ENCODE data around the gene XPNPEP2. TPM values are rescaled to one million over a fixed set of nuclear protein-coding genes. Genes with fewer than 3 reads are reported as not detected.

Gene XPNPEP2
- total RNA-seq: 10 to 100 TPM; 11.9 to 22.6 TPM
- long read RNA-seq, partial matches to known transcripts: 4 of 10 reads
- long read RNA-seq, other reads (novel, unspliced or antisense): 4 of 10 reads

GRCh38 chrX:129738466-129739308, at the start of gene XPNPEP2:
Gene XPNPEP2 (plus strand): TSS chrX:129738979. CDS start chrX:129739214, 235 bp downstream.
- ATAC-seq: peak; percentile 70
- peak; percentile 37 to 41 for DNase-seq
- intact Hi-C loops (cut with DNase I, micrococcal nuclease): no loop called here

DNA sequence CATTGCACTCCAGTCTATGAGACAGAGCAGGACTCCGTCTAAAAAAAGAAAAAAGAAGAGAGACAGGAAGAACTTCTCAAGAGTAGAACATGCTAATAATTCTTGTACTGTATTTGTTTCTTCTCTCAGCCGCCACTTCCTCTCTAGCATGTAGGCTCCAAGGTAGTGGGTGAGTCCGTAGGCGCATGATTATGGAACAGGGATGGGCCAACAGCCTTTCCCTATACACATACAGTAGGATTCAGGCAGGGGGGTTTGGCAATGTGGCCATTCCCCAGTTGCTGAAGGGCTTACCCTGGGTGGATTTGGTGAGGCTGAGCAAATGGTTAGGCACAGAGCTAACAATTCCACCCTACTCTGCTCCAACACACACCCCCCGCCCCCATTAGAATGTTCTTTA, 49.0 kb upstream of the XPNPEP2 start:
- intact Hi-C loops (cut with DNase I, micrococcal nuclease): no loop called here
- no peak for ATAC-seq
- no peak for DNase-seq

DNA sequence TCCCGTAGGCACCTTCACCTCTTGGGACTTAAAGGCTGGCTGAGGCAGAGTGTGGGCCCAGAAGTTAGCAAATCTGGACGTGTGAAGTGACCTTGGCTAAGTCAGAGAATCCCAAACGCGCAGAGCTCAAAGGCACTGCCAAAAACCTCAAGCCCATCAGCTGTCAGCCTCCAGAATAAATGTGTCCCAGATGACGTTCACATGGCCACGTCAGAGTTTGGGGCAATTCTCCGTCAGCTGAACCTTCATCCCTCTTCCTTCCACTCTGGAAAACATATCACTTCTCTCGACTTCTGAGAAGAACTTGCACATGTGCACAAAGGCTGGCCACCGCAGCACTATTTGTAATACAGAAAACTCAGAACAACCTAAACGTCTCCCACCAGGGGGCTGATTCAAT, 48.3 kb upstream of the XPNPEP2 start:
- ATAC-seq (no peak), DNase-seq (no peak)
- intact Hi-C loops (cut with DNase I, micrococcal nuclease): no loop called here

- intact Hi-C loops (cut with DNase I, micrococcal nuclease): no loop called here
- no peak for DNase-seq
- no peak for ATAC-seq
These were observed 45.4 kb upstream of the XPNPEP2 start for GRCh38 chrX:129693354-129693753.

DNA sequence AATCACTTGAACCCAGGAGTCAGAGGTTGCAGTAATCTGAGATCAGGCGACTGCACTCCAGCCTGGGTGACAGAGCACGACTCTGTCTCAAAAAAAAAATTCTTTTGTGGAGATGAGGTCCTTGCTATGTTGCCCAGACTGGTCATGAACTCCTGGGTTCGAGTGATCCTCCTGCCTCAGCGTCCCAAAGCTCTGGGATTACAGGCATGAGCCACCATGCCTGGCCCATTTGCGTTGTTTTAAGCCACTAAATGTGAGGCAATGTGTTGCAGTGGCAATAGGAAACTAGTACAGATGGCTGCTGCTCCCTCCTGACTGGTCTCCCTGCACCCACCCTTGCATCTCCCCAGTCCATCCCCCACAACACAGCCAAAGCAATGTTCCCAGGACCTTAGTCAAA, 44.0 kb upstream of the XPNPEP2 start:
- no peak for DNase-seq
- intact Hi-C loops (cut with DNase I, micrococcal nuclease): no loop called here
- ATAC-seq: no peak

DNA sequence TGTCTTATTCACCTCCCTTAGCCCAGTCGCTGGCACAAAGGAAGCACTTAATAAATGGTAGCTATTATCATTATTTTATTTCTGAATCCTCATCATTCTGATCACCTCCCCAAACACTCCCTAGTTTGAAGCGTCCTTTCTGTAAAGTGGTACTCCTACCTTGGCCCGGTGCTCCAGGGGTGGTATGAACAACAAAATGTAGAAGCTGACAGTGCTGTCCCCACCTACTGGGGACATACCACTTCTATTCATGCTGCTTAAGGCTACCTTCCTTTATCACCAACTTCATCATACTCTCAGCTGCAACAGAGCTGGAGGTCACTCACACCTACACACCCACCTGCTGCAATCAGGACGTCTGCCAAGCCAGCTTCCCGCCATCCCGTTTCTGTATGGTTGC, 43.2 kb upstream of the XPNPEP2 start:
- DNase-seq (no peak), ATAC-seq (no peak)
- intact Hi-C loops (cut with DNase I, micrococcal nuclease): no loop called here

DNA sequence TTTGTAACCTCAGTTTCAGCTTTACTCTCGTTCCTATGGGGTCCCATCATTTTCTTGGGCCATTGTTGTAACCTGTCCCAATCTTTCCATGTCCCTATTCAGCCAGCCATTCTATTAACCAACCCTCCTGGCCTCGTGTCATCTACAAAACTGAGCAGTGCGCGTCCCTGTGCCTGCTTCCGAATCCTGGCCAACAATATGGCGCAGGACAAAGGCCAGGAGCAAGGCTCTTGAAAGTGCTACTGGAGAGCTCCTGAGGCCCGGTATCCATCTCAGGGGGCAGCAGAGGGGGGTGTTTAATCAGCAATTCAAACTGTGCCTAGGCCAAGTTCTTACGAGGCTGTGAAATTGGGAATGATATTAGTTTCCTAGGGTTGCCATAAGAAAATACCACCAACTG, 42.8 kb upstream of the XPNPEP2 start:
- ATAC-seq (no peak), DNase-seq (no peak)
- intact Hi-C loops (cut with DNase I, micrococcal nuclease): no loop called here

GRCh38 chrX:129696463-129697155, 42.2 kb upstream of the XPNPEP2 start:
- intact Hi-C loops (cut with DNase I, micrococcal nuclease): no loop called here
- DNase-seq (no peak), ATAC-seq (no peak)

- ATAC-seq (no peak), DNase-seq (no peak)
- intact Hi-C loops (cut with DNase I, micrococcal nuclease): no loop called here
These were observed 41.5 kb upstream of the XPNPEP2 start for GRCh38 chrX:129697204-129697829.

GRCh38 chrX:129698150-129698549, 40.6 kb upstream of the XPNPEP2 start:
- no peak for DNase-seq
- ATAC-seq: no peak
- intact Hi-C loops (cut with DNase I, micrococcal nuclease): no loop called here

DNA sequence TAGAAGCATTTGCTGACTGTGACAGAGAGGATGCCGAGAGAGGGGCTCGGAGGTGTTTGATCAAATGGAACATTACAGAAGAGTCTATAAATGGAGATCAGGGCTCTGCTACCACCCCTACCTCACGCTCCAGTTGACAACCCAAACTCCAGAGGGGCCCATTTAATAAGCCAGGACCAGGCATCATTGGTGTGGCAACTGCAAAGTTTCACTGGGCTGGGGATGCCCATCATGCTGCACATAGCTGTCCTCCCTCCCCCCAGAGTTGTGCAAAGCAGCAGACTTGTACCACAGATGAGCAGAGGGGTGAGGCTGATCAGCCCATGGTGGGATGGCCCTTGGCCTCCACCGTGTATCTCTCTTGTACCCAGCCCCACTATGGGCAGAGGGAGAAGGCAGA, 38.2 kb upstream of the XPNPEP2 start:
- ATAC-seq: no peak
- DNase-seq: no peak
- intact Hi-C loops (cut with DNase I, micrococcal nuclease): no loop called here

DNA sequence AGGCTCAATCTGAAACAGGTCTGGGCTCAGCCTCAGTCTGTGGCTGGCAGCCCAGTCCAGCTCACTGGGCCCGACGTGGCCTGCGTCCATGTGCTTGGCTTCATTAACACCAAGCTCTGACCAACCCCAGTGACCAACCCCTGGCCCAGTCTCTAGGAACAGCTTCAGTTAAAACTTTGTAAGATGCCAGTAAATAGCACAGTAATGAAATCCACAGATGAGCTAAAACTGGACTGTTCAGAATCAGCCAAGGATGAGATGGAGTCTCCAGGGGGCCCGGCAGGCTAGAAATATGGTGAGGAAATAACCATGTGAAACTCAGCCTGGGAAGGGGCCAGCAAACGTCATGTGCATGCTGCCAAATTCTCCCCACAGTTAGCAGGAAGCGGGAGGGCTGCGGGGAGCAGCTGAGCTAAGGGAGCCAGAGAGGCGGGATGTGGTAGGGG, 37.1 kb upstream of the XPNPEP2 start:
- ATAC-seq: no peak
- DNase-seq: peak; percentile 14 to 32
- intact Hi-C loops (cut with DNase I, micrococcal nuclease): no loop called here

GRCh38 chrX:129704491-129704890, 34.3 kb upstream of the XPNPEP2 start:
- DNase-seq (no peak), ATAC-seq (no peak)
- intact Hi-C loops (cut with DNase I, micrococcal nuclease): no loop called here

- ATAC-seq: no peak
- intact Hi-C loops (cut with DNase I, micrococcal nuclease): no loop called here
- DNase-seq: no peak
These were observed 33.3 kb upstream of the XPNPEP2 start for GRCh38 chrX:129705377-129705925.

DNA sequence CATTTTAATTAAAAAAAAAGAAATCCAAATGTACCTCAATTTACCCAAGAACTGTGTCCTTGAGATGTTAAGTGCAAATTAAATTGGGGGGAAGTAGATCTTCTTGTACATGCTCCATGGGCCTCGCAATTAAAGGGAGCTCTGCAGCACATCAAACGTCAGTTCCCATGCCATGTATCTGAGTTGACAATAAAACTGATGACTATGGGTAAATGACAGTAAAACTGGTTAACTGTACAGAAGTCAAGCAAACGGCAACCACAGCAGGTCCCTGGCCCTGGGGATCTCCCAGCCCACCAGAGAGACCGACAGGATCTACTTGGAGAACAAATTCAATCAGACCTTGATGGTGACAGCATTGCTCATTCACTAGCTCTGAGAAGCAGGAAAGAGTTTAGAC, 32.8 kb upstream of the XPNPEP2 start:
- intact Hi-C loops (cut with DNase I, micrococcal nuclease): no loop called here
- DNase-seq: no peak
- no peak for ATAC-seq

GRCh38 chrX:129706400-129707072, 32.2 kb upstream of the XPNPEP2 start:
- intact Hi-C loops (cut with DNase I, micrococcal nuclease): no loop called here
- ATAC-seq (no peak), DNase-seq (no peak)

GRCh38 chrX:129714581-129714980, 24.2 kb upstream of the XPNPEP2 start:
- DNase-seq (no peak), ATAC-seq (no peak)
- intact Hi-C loops (cut with DNase I, micrococcal nuclease): no loop called here

- peak; percentile 23 for ATAC-seq
- intact Hi-C loops (cut with DNase I, micrococcal nuclease): no loop called here
- DNase-seq: no peak
These were observed 22.3 kb upstream of the XPNPEP2 start for GRCh38 chrX:129716507-129716906.

DNA sequence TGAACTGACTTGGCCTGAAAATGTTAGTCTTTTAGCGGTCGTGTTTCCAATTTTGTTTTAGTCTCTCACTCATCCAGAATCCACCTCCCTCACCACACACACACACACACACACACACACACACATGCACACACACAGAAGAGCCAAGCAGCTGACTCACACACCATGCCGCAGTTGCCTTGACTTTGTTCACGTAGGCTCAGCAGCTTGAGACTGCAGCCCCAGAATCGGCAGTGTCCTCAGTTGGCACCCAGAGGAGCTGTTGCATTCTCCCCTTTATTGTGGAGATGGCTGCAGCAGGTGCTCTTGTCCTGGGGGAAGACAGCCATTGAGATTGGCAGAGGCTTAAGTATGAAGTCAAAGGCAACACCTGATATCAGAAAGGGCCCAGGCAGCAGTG, 20.9 kb upstream of the XPNPEP2 start:
- ATAC-seq (no peak), DNase-seq (no peak)
- intact Hi-C loops (cut with DNase I, micrococcal nuclease): no loop called here

Data from left colon (tissue), 2 donors.